NCI-H774 (cell line): ENCODE measurements around the gene CASTOR2.
"Not testable (repeated sequence)": the region's sequence is repeated elsewhere in the genome, so short reads cannot be mapped to it uniquely, and the experiment has no call there.

Experiments used
- DNase-seq: peaks from one replicate; lab custom pipeline; 2025; lab: John Stamatoyannopoulos, UW

Gene CASTOR2

GRCh38 chr7:75050501-75050900 is 86.0 kb downstream of the CASTOR2 start:
- DNase-seq: no peak

- DNase-seq: no peak
Measured at GRCh38 chr7:75054744-75055143, 90.2 kb downstream of the CASTOR2 start.

GRCh38 chr7:75055155-75055554 is 90.7 kb downstream of the CASTOR2 start:
- no peak for DNase-seq

GRCh38 chr7:75055830-75056772 is 91.6 kb downstream of the CASTOR2 start:
- no peak for DNase-seq

- DNase-seq: no peak
Measured at GRCh38 chr7:75058406-75058805, 93.9 kb downstream of the CASTOR2 start.

GRCh38 chr7:75064291-75064690 is 99.8 kb downstream of the CASTOR2 start:
- no peak for DNase-seq

- DNase-seq: no peak
Measured at GRCh38 chr7:75064801-75065200, 100.3 kb downstream of the CASTOR2 start.

GRCh38 chr7:75066521-75066920 is 102.0 kb downstream of the CASTOR2 start:
- DNase-seq: no peak

- no peak for DNase-seq
Measured at GRCh38 chr7:75072981-75073283, 108.4 kb downstream of the CASTOR2 start.

- DNase-seq: not testable (repeated sequence)
Measured at GRCh38 chr7:75074262-75074641, 109.7 kb downstream of the CASTOR2 start.
